Spleen (tissue), 11 donors: Measurements from ENCODE around the gene IP6K3. TPM values are rescaled to one million over a fixed set of nuclear protein-coding genes. Genes with fewer than 3 reads are reported as not detected.

Source experiments
- DNase-seq: peaks from one replicate; pipeline ENCODE4 v3.0.0-alpha.2; 2020
- H3K27ac ChIP-seq, 8 donors: fragments of 200-600 bp; sonication (generic) in 7 of 8; 1 replicate in 4 of 8; 2 replicates in 4 of 8; pipeline versions ENCODE4 v1.5.0 to v1.8.0; 2016 to 2021; ENCODE audit warnings: inconsistent platforms in 4 of 8, mild to moderate bottlenecking in 4 of 8, moderate library complexity in 1 of 8
- H3K27me3 ChIP-seq, 7 donors: fragments of 200-600 bp; sonication (generic) in 6 of 7; replicated peaks in 1 of 7; 1 replicate in 4 of 7; 2 replicates in 3 of 7; pipeline versions ENCODE4 v1.5.0 to v1.8.0; 2016 to 2021; ENCODE audit warnings: inconsistent platforms in 3 of 7, mild to moderate bottlenecking in 1 of 7
- H3K36me3 ChIP-seq, 6 donors: fragments of 200-600 bp; sonication (generic) in 5 of 6; 1 replicate in 4 of 6; 2 replicates in 2 of 6; pipeline versions ENCODE4 v1.5.0 to v1.8.0; 2016 to 2021; ENCODE audit warnings: inconsistent platforms in 2 of 6
- H3K4me1 ChIP-seq, 6 donors: fragments of 200-600 bp; sonication (generic) in 5 of 6; 1 replicate in 3 of 6; 2 replicates in 3 of 6; pipeline versions ENCODE4 v1.5.0 to v1.8.0; 2016 to 2021; ENCODE audit warnings: inconsistent platforms in 3 of 6
- H3K4me3 ChIP-seq, 8 donors: fragments of 200-600 bp; sonication (generic) in 7 of 8; 1 replicate in 4 of 8; 2 replicates in 4 of 8; pipeline versions ENCODE4 v1.5.0 to v1.8.0; 2016 to 2021; ENCODE audit warnings: inconsistent platforms in 4 of 8, mild to moderate bottlenecking in 4 of 8, moderate library complexity in 2 of 8
- H3K9me3 ChIP-seq, 8 donors: fragments of 200-600 bp; sonication (generic) in 7 of 8; 1 replicate in 4 of 8; 2 replicates in 4 of 8; pipeline versions ENCODE4 v1.5.0 to v1.8.0; 2016 to 2021; ENCODE audit warnings: inconsistent platforms in 4 of 8
- CTCF ChIP-seq, 11 experiments: fragments of 200-600 bp in 7 of 11; fragments of 450-650 bp in 4 of 11; sonication (generic) in 4 of 11; IDR thresholded peaks in 8 of 11; conservative IDR thresholded peaks in 3 of 11; 1 replicate in 7 of 11; 2 replicates in 4 of 11; pipeline versions ENCODE4 v1.4.0 to v1.8.0; 2016 to 2021; ENCODE audit warnings: antibody characterized with exemption in 11 of 11, inconsistent platforms in 4 of 11, mild to moderate bottlenecking in 1 of 11
- POLR2A ChIP-seq, 3 donors: fragments of 450-650 bp; IDR thresholded peaks; one replicate each; pipeline ENCODE4 v1.5.1; 2017; ENCODE audit warnings: antibody characterized with exemption in 3 of 3, mild to moderate bottlenecking in 1 of 3
- POLR2AphosphoS5 ChIP-seq, 3 donors: sonication (generic); formaldehyde crosslinking; IDR thresholded peaks; one replicate each; pipeline ENCODE4 v1.5.1; 2017; ENCODE audit warnings: antibody characterized with exemption in 3 of 3
- WGBS, 5 donors: extraction: QIAGEN DNeasy Blood & Tissue Kit in 3 of 5; methylation state at CpG; one replicate each; pipeline versions ENCODE4 v1.1.5 to v1.1.7; 2013 to 2018; 5-methylcytosine and 5-hydroxymethylcytosine counted together
- intact Hi-C: fragments of 100-400 bp; cut with DNase I; formaldehyde crosslinking; loops from one replicate; pipeline ENCODE4 v1.15.0; 2023; ENCODE audit warnings: low total_unique reads
- polyA plus RNA-seq, 3 donors: library from polyadenylated mRNA; stranded (reverse); fragments of 200-250 nt; gene quantifications; one replicate each; pipeline ENCODE4 v1.2.1, GENCODE V29; 2013
- total RNA-seq, 7 donors: library from RNA; depleted of rRNA in 3 of 7; stranded (reverse); fragments of >200 nt in 3 of 7; fragmentation: NEBNext Ultra II Directional in 4 of 7; extraction: Animal tissue kit (Norgen Biotek cat#: 25700) in 4 of 7; gene quantifications; one replicate each; pipeline versions ENCODE4 v1.1.0 to v1.2.1, GENCODE V29; 2016 to 2021
- donor health status: healthy with polysubstance abuse.
- donor health status: DM: no; HTN: no; CAD: no; lungs with moderate emphysema.
- donor health status: DM: no; HTN: no; CAD: no.
- donor health status: Bipolar disorder and iron deficiency.
- donor health status: healthy.
- donor health status: DM: no; HTN: no; CAD: no.
- donor health status: DM: yes; HTN: yes; CAD: no.

IP6K3 gene
- total and polyA plus RNA-seq, 10 donors: 0.30 to 5.8 (median 2.2) TPM

DNA sequence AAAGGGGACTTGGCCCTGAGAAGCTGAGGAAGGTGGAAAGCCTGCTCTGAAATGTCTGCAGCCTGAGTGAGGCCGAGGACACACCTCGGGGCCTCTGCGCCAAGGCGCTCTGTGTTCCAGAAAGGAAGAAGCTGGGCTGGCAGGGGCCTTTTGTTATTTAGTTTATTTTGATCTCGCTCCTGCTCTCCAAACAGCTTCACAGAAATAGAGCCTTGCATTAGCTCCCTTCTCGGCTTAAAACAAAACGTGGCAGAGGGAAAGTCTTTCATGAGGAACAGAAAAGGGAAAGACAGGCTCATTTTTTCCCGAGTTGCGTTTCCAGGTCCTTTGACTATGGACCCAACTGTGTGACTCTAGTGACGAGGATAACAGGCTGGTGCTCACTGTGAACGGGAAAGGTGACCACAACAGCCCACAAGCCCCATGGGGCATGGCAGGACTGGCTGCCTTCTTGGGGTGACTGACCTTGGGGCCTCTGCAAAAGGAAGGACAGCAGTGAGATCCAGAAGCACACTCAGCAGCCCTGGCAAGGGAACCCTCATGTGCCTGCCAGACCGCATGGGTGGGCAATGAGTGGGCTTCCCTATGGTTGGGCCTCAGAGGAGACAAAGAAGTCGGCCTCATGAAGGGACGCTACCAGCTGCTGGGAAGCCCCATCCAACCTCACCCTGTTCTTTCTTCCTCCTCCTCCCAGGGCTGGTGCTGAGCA is 23.6 kb upstream of the IP6K3 start:
- Histone ChIP-seq H3K27ac (peak overlapping the region in 7 of 8 donors; percentile 61 to 71 (median 64)), H3K27me3 (peaks cover 0 to 27% (median 0%) of the 10 kb centered on the region in 7 donors), H3K36me3 (peaks cover 0 to 38% (median 33%) of the 10 kb centered on the region in 6 donors), H3K4me3 (no peak overlapping the region), H3K9me3 (no peaks in the 10 kb centered on the region), H3K4me1 (peaks cover 3 to 47% (median 24%) of the 10 kb centered on the region in 6 donors)
- WGBS, 5 donors: 41 to 61% (median 50%) methylated on average over 13 to 14 of the region's 14 CpGs
- intact Hi-C loops: loop anchor here (5.0 kb wide), 1 partner anchor 382 kb away; no protein-coding TSS in a partner anchor
- no peak for DNase-seq
- TF ChIP-seq POLR2A (IDR thresholded peaks at IDR 0.05) (no peak), POLR2AphosphoS5 (IDR thresholded peaks at IDR 0.05) (peak; percentile 50 to 68 (median 65)), CTCF (IDR thresholded peaks at IDR 0.05 in 8 of 11, conservative IDR thresholded peaks at IDR 0.05 in 3 of 11) (no peak)

DNA sequence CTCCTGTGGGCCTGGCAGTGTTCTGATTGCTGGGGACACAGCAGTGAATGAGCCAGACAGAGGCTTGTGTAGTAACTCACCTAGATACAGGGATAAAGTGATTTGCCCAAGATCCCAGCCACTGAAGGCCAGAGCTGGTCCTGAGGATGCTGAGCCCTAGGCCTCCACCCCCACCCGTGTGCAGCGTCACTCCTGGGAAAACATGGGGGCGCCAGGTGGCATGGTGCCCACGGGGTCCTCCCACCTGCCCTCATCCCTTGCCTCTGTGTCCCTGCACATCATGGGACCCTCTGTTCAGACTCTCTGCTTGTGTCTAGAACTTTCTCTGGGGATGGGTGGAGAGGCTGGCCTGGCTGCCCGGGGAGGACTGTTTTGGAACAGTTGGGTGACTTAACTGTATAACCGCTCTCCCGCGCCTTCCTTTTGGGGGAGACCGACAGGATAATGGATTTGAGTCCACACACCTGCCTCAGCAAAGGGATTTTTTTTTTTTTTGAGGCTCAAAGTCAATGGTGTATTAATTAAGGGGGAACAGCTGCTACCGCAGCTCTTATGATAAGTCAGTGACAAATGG is 22.6 kb upstream of the IP6K3 start:
- no peak overlapping the region for H3K4me3 ChIP-seq
- no peak for DNase-seq
- 63 to 89% (median 79%) methylated on average over 6 to 10 of the region's 10 CpGs for WGBS, 5 donors
- peaks cover 3 to 47% (median 24%) of the 10 kb centered on the region in 6 donors for H3K4me1 ChIP-seq
- H3K27ac ChIP-seq: peak overlapping the region in 1 of 8 donors; percentile 26
- H3K9me3 ChIP-seq: no peaks in the 10 kb centered on the region
- TF ChIP-seq CTCF (IDR thresholded peaks at IDR 0.05 in 8 of 11, conservative IDR thresholded peaks at IDR 0.05 in 3 of 11) (no peak), POLR2AphosphoS5 (IDR thresholded peaks at IDR 0.05) (peak in 1 of 3 donors; percentile 52)
- intact Hi-C loops: loop anchor here (2.0 kb wide), 1 partner anchor 257 kb away; no protein-coding TSS in a partner anchor
- H3K36me3 ChIP-seq: peaks cover 0 to 28% (median 23%) of the 10 kb centered on the region in 6 donors
- peaks cover 0 to 27% (median 0%) of the 10 kb centered on the region in 7 donors for H3K27me3 ChIP-seq

DNA sequence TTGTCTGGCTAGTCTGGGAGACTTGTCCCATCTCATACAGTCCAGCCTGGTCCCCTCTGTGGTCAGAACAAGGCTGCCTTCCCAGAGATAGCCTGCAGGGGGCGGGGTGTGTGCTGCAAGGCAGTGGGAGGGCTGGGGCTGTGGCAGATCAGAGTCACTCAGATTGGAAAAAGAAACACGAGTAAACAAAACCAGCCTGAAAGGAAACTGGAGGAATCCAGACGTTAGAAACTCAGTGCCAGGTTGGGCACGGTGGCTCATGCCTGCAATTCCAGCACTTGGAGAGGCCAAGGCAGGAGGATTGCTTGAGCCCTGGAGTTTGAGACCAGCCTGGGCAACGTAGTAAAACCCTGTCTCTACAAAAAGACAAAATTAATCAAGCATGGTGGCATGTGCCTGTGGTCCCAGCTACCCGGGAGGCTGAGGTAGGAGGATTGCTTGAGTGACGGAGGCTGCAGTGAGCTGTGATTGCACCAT is 22.0 kb upstream of the IP6K3 start:
- intact Hi-C loops: loop anchor here (2.0 kb wide), 1 partner anchor 258 kb away; no protein-coding TSS in a partner anchor
- H3K27ac ChIP-seq: peak overlapping the region in 1 of 8 donors; percentile 26
- 24 to 30% (median 27%) methylated on average over 7 of the region's 7 CpGs for WGBS, 5 donors
- TF ChIP-seq CTCF (IDR thresholded peaks at IDR 0.05 in 8 of 11, conservative IDR thresholded peaks at IDR 0.05 in 3 of 11) (peak; percentile 59 to 90 (median 81)), POLR2AphosphoS5 (IDR thresholded peaks at IDR 0.05) (peak in 2 of 3 donors; percentile 24 to 41), POLR2A (IDR thresholded peaks at IDR 0.05) (no peak)
- H3K27me3 ChIP-seq: peaks cover 0 to 27% (median 0%) of the 10 kb centered on the region in 7 donors
- no peak overlapping the region for H3K4me3 ChIP-seq
- peaks cover 3 to 47% (median 24%) of the 10 kb centered on the region in 6 donors for H3K4me1 ChIP-seq
- peak; percentile 91 for DNase-seq
- H3K9me3 ChIP-seq: no peaks in the 10 kb centered on the region
- peaks cover 0 to 22% (median 18%) of the 10 kb centered on the region in 6 donors for H3K36me3 ChIP-seq
